GM18498 (cell line): Measurements from ENCODE around the gene PAIP2.
"Not testable (repeated sequence)": the region's sequence is repeated elsewhere in the genome, so short reads cannot be mapped to it uniquely, and the experiment has no call there.

ENCODE experiments used
- ATAC-seq: cut with Tn5 transposase; IDR thresholded peaks from one replicate; pipeline ENCODE4 v1.9.1; 2021; ENCODE audit warnings: mild to moderate bottlenecking, moderate library complexity; ENCODE audit not compliant: unreplicated experiment

The PAIP2 gene

GRCh38 chr5:139377226-139377625, 35.6 kb downstream of the PAIP2 start:
- ATAC-seq: no peak

- ATAC-seq: no peak
These were observed 36.6 kb downstream of the PAIP2 start for GRCh38 chr5:139378101-139378825.

- ATAC-seq: no peak
These were observed 37.3 kb downstream of the PAIP2 start for GRCh38 chr5:139378941-139379361.

GRCh38 chr5:139379626-139380449, 38.2 kb downstream of the PAIP2 start:
- ATAC-seq: no peak

- ATAC-seq: no peak
These were observed 40.4 kb downstream of the PAIP2 start for GRCh38 chr5:139381837-139382761.

GRCh38 chr5:139382807-139383206, 41.2 kb downstream of the PAIP2 start:
- ATAC-seq: no peak

GRCh38 chr5:139383275-139383992, 41.8 kb downstream of the PAIP2 start, which contains the start of gene SLC23A1:
SLC23A1 (minus strand) TSS chr5:139383297; CDS start chr5:139383253, 44 bp downstream.
- ATAC-seq: no peak

- ATAC-seq: no peak
These were observed 42.4 kb downstream of the PAIP2 start for GRCh38 chr5:139383993-139384590.

GRCh38 chr5:139384591-139385051, 43.0 kb downstream of the PAIP2 start:
- no peak for ATAC-seq

- no peak for ATAC-seq
These were observed 43.7 kb downstream of the PAIP2 start for GRCh38 chr5:139385061-139386049.

- ATAC-seq: no peak
These were observed 44.4 kb downstream of the PAIP2 start for GRCh38 chr5:139386050-139386438.

GRCh38 chr5:139386956-139387355, 45.3 kb downstream of the PAIP2 start:
- ATAC-seq: not testable (repeated sequence)

- ATAC-seq: no peak
These were observed 46.0 kb downstream of the PAIP2 start for GRCh38 chr5:139387611-139388197.

- no peak for ATAC-seq
These were observed 46.7 kb downstream of the PAIP2 start for GRCh38 chr5:139388198-139388821.

- ATAC-seq: peak; percentile 47
These were observed 48.3 kb downstream of the PAIP2 start, which contains the start of gene MZB1 for GRCh38 chr5:139389701-139390638. MZB1 (minus strand) TSS chr5:139389913; CDS start chr5:139389856, 57 bp downstream.
